Activated T-cell treated with anti-CD3 and anti-CD28 coated beads for 48 hours (primary cell): Measurements from ENCODE around the gene DLGAP3.

Source experiments
- DNase-seq: peaks from one replicate; pipeline ENCODE4 v3.0.0-alpha.2; 2020; ENCODE audit warnings: low read depth

Gene DLGAP3

GRCh38 chr1:34928699-34929496 lies 552 bp downstream of the DLGAP3 start:
- no peak for DNase-seq

- no peak for DNase-seq
Observed at GRCh38 chr1:34928066-34928696, 1.3 kb downstream of the DLGAP3 start.

GRCh38 chr1:34927316-34927715 lies 2.1 kb downstream of the DLGAP3 start:
- DNase-seq: no peak

- no peak for DNase-seq
Observed at GRCh38 chr1:34926894-34927293, 2.6 kb downstream of the DLGAP3 start.

- no peak for DNase-seq
Observed at GRCh38 chr1:34926156-34926555, 3.3 kb downstream of the DLGAP3 start.

GRCh38 chr1:34925730-34926129 lies 3.7 kb downstream of the DLGAP3 start:
- no peak for DNase-seq

GRCh38 chr1:34924759-34925555 lies 4.5 kb downstream of the DLGAP3 start:
- DNase-seq: peak; percentile 49

GRCh38 chr1:34923490-34923889 lies 6.0 kb downstream of the DLGAP3 start:
- no peak for DNase-seq

GRCh38 chr1:34918977-34919561 lies 10.4 kb downstream of the DLGAP3 start:
- DNase-seq: no peak

GRCh38 chr1:34918386-34918976 lies 11.0 kb downstream of the DLGAP3 start:
- no peak for DNase-seq

- no peak for DNase-seq
Observed at GRCh38 chr1:34917017-34917416, 12.4 kb downstream of the DLGAP3 start.

GRCh38 chr1:34916104-34916503 lies 13.3 kb downstream of the DLGAP3 start:
- DNase-seq: no peak

GRCh38 chr1:34915521-34915920 lies 13.9 kb downstream of the DLGAP3 start:
- no peak for DNase-seq

GRCh38 chr1:34914958-34915357 lies 14.5 kb downstream of the DLGAP3 start:
- DNase-seq: no peak

GRCh38 chr1:34911465-34911864 lies 18.0 kb downstream of the DLGAP3 start:
- no peak for DNase-seq

- no peak for DNase-seq
Observed at GRCh38 chr1:34910425-34910824, 19.0 kb downstream of the DLGAP3 start.

- no peak for DNase-seq
Observed at GRCh38 chr1:34908369-34908768, 21.1 kb downstream of the DLGAP3 start.

- DNase-seq: no peak
Observed at GRCh38 chr1:34907487-34908090, 21.9 kb downstream of the DLGAP3 start.

- no peak for DNase-seq
Observed at GRCh38 chr1:34906756-34907155, 22.7 kb downstream of the DLGAP3 start.

GRCh38 chr1:34906222-34906621 lies 23.2 kb downstream of the DLGAP3 start:
- DNase-seq: no peak

GRCh38 chr1:34905098-34905459 lies 24.4 kb downstream of the DLGAP3 start:
- no peak for DNase-seq
